SHP77 (cell line): ENCODE results near the gene EPG5.
A peak's percentile ranks its signal among the peaks of the same experiment; 100 is the strongest.
"Not testable (repeated sequence)": the region's sequence is repeated elsewhere in the genome, so short reads cannot be mapped to it uniquely, and the experiment has no call there.

Experiments
- DNase-seq, 2 experiments: peaks; one replicate each; lab custom pipeline; 2025; lab: John Stamatoyannopoulos, UW

EPG5 gene

GRCh38 chr18:45838302-45839070 lies 128.6 kb downstream of the EPG5 start:
- DNase-seq = no peak

- peak in 1 of 2 experiments; percentile 56 for DNase-seq
Measured at GRCh38 chr18:45837283-45838070, 129.7 kb downstream of the EPG5 start.

GRCh38 chr18:45836242-45837205 lies 130.6 kb downstream of the EPG5 start:
- no peak for DNase-seq

- DNase-seq = no peak
Measured at GRCh38 chr18:45835057-45835636, 132.0 kb downstream of the EPG5 start.

GRCh38 chr18:45834306-45834705 lies 132.8 kb downstream of the EPG5 start:
- no peak for DNase-seq

GRCh38 chr18:45833846-45834245 lies 133.3 kb downstream of the EPG5 start:
- no peak for DNase-seq

GRCh38 chr18:45830917-45831316 lies 136.2 kb downstream of the EPG5 start:
- DNase-seq = no peak

GRCh38 chr18:45829855-45830254 lies 137.3 kb downstream of the EPG5 start:
- DNase-seq = no peak

- no peak for DNase-seq
Measured at GRCh38 chr18:45828917-45829811, 138.0 kb downstream of the EPG5 start.

GRCh38 chr18:45826716-45827115 lies 140.4 kb downstream of the EPG5 start:
- DNase-seq = not testable (repeated sequence)

- no peak for DNase-seq
Measured at GRCh38 chr18:45826084-45826483, 141.0 kb downstream of the EPG5 start.

GRCh38 chr18:45825258-45826044 lies 141.7 kb downstream of the EPG5 start, which contains the start of gene SIGLEC15:
Gene SIGLEC15 (plus strand): TSS chr18:45825675. CDS start chr18:45825729, 54 bp downstream.
- no peak for DNase-seq

GRCh38 chr18:45821711-45822110 lies 145.4 kb downstream of the EPG5 start:
- DNase-seq = no peak

- DNase-seq = no peak
Measured at GRCh38 chr18:45821026-45821425, 146.1 kb downstream of the EPG5 start.

GRCh38 chr18:45820106-45820745 lies 146.9 kb downstream of the EPG5 start:
- no peak for DNase-seq

- not testable (repeated sequence) for DNase-seq
Measured at GRCh38 chr18:45818765-45819164, 148.4 kb downstream of the EPG5 start.

GRCh38 chr18:45817543-45817942 lies 149.6 kb downstream of the EPG5 start:
- no peak for DNase-seq

- DNase-seq = not testable (repeated sequence)
Measured at GRCh38 chr18:45814733-45815132, 152.4 kb downstream of the EPG5 start.

- peak; percentile 10 to 19 for DNase-seq
Measured at GRCh38 chr18:45807144-45807543, 160.0 kb downstream of the EPG5 start.
